Stimulated activated CD4-positive, alpha-beta T cell treated with anti-CD3 and anti-CD28 coated beads, Interleukin-2, amount 100 ng/mL, for 24 hours (primary cell): ENCODE results near the gene PLXDC2.
"Not testable (repeated sequence)": the region's sequence is repeated elsewhere in the genome, so short reads cannot be mapped to it uniquely, and the experiment has no call there.

Experiments
- DNase-seq, 2 donors: peaks; one replicate each; pipeline ENCODE4 v3.0.0-alpha.2; 2020

The PLXDC2 gene

DNA sequence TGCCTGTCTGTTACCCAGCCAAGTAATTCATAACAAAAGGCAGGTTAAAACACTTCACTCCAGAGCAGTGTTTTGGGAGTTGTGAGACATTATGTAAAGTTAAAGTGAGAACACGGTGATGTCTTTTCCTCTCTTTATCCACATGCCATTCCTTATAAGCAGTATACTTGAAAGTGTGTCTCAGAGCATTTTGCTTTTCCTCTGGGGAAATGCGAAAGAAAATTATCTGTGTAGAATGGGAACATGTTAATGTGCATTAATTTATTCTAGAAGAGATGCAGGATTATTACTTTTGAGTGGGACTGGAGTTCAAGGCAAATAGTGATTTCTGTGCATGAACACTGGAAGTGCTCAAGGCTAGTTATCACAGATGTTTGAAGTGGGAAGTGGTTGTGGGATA is 170.4 kb downstream of the PLXDC2 start:
- DNase-seq, result no peak

DNA sequence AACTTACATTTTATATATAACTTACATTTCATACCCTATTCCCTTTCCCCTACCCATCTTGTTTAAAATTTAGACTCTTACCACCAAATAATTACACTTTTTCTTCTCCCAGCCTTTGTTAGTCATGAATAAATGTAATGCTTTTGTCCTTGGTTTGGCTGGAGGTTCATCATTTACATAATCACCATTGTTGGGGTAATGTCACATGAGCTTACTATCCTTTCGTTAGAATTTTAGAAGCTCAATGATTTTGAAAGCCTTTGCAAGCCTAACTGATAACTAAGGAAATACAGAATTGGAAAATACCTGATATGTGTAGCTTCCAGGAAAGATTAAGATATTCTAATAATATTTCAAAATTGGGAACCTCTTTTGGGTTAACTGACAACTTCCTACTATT is 171.7 kb downstream of the PLXDC2 start:
- no peak for DNase-seq

DNA sequence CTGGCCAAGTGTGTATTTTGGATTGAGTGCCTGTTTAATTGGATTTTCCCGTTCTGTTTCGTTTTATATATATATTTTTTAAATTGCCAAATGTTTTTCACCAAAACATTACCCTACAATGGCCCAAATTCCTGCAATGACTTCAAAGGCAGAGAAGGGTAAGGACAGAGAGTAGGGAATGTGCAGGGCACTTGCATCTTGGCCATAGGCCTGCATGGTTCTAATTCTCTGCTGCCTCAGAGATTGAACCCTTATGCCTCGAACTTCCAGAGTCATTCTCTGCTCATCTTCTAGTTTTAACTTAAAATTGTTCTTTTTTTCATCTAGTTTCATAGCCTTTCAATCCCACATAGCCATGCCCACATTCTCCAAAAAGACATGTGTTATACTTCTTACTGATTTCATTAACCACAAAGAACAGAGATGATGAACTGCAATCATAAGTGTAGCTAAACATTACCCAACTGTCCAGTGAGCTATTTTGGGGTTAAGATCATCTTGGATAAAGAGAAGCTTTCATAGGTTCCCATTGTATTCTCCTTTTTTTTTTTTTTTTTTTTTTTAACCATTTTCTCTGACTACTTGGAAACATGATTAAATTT is 177.6 kb downstream of the PLXDC2 start:
- DNase-seq, result no peak

DNA sequence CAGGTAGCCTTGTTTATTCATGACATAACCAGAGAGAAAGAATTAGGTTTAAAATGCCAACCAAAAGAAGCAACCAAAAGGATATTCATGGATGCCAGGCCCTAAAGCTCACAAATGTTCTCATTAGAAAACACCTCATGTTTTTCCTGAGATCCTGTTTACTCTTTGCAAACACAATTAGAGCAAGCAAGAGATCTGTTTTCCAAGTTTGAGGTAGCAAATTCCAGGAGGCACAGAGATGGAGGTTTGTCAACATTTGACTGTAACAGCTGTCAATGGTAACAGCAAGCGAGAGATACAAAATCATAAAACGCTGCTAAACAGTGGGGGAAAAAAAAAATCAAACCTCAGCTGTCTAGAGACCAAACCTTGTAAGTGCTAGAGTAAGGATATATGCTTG is 182.2 kb downstream of the PLXDC2 start:
- no peak for DNase-seq

DNA sequence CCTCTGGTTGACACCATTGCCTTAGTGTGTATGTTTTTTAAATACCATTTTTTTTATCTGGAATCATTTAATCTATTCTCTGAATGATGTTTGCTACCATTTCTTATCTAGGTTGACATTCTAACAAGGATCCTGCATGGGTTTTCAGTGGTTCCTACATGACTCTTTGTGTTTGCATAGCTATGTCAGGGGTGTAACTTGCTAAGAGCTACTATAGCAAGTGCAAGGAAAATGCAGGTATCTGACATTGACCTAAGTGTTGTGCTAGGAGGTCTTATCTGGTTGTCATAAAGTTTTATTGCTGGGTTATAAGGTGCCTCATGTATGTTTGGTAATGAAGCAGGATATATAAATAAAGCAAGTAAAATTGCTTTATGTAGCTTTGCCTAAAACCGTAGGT is 183.2 kb downstream of the PLXDC2 start:
- DNase-seq, result no peak

DNA sequence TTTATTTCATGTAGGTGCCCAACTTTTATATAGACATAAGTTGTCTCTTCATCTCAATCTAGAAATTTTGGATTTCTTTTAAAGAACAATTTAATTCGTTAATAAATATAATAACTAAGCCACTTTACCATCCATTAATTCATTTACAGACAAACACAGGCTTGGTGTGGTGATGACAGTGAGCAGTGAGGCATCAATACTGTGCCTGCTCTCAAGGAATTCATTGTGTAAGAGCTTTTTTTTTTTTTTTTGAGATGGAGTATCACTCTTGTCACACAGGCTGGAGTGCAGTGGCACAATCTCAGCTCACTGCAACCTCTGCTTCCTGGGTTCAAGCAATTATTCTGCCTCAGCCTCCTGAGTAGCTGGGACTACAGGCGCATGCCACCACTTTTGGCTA is 185.8 kb downstream of the PLXDC2 start:
- not testable (repeated sequence) for DNase-seq

DNA sequence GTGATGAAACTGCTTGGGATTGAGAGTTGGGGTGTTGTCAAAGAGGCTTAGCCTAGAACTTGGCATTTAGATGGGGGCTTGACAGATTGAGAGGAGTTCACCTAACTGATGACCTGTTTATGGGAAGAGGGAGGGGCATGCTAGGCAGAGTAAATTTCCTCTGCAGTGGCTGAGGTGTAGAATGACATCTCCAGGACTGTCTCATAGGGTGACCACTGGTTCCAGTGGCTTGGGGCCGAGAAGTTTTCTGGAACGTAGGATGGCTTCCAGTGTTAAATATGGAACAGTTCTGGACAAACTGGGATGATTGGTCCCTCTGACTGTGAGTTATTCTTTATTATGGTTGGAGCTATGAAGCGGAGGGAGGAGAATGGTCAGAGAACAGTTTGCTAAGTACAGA is 186.4 kb downstream of the PLXDC2 start:
- no peak for DNase-seq

DNA sequence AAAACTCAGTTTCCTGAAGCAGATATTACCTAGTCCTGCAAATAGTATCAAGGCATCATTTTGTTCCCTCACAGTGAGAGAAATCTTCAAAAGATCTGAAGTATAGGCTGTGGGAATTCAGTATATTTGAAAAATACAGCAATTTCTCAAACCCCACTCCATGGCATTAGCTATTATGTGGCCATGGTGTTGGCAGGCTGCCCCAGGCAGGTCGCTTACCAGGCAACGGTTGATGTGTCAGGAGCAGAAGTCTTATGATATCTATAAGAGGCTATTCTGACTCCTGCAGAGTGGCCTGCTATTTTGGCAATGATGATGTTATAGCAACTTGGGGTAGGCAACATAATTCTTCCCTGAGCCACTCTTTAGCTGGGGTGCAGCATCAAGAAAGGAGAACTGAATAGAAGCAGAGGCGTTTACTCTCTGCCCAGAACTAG is 187.9 kb downstream of the PLXDC2 start:
- no peak for DNase-seq

DNA sequence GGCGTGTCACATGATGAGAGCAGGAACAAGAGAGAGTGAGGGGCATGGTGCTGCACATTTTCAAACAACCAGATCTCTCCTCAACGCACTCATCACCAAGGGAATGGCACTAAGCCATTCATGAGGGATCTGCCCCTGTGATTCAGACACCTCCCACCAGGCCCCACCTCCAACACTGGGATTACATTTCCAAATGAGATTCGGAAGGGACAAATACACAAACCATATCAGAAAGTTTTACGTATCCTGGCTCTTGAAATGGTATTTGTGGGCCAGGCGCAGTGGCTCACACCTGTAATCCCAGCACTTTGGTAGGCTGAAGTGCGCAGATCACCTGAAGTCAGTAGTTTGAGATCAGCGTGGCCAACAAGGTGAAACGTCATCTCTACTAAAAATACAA is 189.4 kb downstream of the PLXDC2 start:
- no peak for DNase-seq

DNA sequence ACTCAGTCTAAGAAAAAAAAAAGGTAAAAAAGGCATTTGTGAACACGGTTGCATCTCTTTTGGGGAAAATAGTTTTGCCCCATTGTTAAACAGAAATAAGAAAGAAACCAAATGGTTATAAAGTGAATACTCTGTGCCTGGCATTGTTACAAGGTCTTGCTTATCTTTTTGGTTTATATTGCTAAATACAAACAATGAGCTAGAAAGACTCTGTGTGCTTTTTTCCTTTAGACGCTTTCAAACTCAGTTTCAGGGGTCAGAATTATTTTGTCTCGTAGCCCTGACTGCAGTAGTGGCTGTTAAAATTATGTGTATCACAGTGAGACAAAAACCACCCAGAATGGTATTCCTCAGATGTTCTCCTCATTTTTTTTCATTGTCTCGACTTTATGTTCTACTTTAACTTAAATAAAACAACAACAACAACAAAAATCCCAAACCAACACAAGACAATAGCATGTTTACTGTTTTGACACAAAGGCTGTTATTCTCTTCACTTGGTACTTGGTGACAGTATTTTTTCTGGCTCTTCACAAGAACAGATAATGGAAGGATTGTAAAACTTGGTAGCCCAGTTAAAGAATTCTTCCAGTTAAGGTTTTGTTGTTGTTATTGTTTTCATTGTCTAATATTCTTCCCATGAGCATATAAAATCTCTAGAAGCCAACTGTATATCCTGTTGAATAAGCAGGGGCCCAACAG is 190.1 kb downstream of the PLXDC2 start:
- DNase-seq, result no peak

DNA sequence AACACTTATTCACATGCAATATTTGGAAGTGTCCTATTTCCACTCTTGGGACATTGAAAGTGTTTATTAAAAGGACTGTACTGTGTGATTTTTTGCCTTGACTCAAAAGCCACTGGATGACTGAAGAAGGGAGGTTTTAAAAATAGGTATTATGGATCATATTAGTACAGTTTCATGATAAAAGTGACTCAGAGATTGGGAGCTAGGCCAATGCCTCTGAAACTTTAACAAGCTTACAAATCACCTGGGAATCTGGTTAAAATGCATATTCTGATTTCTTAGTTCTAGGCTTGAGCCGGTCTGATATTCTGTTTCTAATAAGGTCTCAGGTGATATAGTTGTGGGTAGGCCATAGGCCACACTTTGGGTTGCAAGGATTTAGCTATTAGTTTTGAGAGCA is 191.2 kb downstream of the PLXDC2 start:
- no peak for DNase-seq

DNA sequence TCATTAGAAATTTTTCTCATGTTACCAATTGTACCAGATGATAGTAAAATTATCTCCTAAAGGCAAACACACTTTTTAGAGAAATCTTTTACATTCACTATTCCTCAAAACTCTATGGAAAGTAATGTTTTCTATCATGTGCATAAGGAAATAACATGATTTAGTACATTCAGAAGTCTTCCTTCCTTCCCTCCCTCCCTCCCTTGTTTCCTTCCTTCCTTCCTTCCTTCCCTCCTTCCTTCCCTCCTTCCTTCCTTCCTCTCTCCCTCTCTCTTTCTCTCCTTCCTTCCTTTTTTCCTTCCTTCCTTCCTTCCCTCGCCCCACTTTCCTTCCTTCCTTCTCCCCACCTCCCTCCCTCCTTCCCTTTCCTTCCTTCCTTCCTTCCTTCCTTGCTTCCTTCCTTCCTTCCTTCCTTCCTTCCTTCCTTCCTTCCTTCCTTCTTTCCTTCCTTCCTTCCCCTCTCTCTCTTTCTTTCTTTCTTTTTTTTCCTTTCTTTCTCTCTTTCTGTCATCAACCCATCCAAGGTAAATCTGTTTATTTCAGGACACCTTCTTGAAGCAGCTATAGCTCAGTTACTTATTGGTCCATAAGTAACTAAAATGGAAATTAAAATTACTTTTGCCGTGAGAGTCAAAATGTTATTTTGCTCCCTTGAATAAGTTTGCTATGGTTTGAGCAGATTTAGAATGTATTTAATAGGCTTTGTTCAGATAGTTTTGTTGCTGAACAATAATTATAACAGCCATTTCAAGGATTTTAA is 197.9 kb downstream of the PLXDC2 start:
- no peak for DNase-seq

DNA sequence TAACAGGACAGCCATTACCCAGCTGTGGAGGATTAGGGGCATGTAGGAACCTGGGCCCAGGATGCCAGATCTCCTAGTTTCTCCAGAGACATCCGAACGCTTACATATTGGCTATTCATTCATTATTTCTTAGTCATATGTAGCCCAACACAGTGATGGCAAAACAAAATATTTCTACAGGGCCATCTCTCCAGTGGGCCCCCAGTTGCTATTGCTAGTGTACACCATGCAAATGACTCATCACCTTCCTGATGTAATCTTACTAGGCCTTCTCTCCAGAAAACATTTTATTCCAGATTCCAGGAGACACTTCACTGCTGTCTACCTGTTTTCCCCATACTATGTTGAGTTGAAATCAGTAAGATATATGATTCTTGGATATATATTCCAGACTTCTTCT is 201.7 kb downstream of the PLXDC2 start:
- no peak for DNase-seq

DNA sequence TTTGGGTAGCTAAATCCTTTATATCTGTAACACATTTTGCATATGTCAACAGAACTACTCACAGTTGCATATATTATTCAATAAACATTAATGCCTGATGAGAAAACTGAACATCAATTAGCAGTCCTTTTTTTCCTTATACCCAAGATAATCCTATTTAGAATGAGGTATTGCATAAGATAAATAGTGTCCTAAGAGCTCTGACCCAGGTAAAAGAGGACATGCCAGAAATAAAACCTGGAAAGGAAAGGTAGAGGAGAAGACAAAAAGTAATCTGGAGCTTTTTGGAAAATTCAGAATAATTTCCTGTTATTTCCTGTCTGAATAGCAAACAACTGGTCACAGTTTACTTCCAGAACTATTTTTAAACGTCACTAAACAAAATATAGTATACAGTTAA is 204.4 kb downstream of the PLXDC2 start:
- no peak for DNase-seq

DNA sequence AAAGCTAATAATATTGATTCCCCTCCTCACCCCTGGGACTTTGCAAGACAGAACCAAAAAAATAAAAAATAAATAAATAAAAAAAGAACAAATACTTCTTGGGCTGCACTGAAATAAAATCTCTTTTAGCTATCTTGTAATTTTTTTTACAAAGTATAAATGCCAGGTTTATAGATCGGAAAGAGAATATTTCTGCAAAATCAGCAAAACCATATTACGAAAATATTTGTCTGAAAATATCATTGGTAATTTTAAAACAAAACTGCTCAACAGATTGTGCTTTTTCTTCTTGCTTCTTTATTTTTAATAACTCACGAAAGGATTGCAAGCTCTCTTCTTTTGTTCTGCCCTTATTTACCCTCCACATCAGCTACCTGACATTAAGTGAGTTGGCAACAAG is 213.3 kb downstream of the PLXDC2 start:
- DNase-seq, result no peak

DNA sequence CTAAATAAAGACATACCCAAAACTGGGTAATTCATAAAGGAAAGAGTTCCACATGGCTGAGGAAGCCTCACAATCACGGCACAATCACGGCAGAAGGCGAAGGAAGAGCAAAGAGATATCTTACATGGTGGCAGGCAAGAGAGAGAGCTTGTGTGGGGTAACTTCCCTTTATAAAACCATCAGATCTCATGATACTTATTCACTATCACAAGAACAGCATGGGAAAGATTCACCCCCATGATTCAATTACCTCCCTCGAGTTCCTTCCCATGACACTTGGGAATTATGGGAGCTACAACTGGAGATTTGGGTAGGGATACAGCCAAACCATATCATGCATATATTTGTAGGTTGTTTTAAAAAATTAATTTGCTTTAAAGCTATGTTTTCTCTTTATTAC is 217.2 kb downstream of the PLXDC2 start:
- no peak for DNase-seq

DNA sequence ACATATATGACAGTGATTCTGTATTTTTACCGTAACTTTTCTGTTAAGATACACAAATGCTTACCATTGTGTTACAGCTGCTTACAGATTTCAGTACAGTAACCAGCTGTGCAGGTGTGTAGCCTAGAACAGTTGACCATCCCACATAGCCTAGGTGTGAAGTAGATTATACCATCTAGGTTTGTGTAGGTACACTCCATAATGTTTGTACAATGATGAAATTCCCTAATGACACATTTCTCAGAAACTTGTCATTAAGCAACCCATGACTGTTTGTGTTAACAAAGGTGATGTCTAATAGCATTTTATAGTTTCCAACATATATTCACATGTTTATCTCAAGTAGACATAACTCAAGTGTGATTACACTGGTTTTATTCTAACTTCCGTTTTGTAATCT is 218.5 kb downstream of the PLXDC2 start:
- DNase-seq, result no peak

DNA sequence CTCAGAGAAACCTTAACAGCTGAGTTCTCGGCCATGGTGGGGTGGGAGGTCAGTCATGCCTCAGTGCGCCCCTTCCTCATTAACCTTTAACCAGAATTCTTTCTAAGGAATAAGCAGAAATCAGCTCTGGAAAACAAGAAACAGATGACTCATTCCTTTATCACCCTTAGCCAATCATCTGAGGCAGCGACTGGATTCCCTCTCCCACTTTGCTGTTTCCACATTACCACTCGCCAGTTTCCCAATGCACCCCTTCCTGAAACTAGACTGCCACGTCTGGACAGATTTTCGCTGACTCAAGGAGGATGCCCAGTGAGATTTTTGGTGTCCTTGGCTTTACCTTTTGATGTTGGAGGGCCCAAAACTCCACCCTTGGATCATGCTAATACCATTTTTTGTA is 223.8 kb downstream of the PLXDC2 start:
- DNase-seq, result no peak

DNA sequence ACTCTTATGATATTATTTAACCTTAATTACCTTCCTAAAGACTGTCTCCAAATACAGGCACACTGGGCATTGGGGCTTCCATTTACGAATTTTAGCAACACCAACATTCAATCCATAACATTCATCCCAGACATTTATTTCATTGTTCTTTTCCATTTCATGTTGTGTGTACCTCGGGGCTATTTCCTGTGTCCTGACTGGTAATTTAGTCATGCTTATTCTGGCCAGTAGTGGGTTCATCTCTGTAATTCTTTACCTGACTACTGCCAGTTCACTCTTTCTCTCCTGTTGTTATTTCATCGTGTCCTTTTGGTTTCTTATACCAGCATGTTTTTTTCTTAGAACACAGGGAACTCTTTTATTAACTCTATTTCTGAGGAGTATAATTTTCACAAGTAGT is 225.7 kb downstream of the PLXDC2 start:
- DNase-seq, result no peak

DNA sequence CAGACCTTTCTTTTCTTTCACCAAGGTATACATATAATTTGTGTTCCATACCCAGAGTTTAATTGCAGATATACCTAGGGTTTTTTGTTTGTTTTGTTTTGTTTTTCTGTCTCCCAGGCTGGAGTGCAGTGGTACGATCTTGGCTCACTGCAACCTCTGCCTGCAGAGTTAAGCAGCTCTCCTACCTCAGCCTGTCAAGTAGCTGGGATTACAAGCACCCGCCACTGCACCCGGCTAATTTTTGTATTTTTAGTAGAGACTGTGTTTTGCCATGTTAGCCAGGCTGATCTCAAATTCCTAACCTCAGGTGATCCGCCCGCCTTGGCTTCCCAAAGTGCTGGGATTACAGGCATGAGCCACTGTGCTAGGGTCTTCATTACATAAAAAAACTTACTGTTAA is 228.9 kb downstream of the PLXDC2 start:
- DNase-seq, result not testable (repeated sequence)

DNA sequence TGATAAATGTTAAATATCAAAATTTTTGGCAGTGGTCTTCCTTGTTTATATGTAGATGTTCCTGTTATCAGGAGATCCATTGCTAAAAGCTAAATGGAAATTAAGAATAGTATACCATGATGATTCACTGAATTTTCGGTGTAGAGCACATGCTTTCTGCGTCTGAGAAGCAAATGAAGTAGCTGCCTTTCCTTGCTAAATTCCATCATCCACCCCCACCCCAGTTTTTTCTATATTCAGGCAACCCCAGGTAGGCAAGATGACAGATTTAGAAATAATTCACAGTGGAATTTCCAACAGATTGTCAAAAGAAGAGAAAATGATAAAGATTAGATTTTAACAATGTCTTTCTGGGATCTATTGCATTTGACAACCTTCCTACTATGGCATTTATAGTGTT is 231.9 kb downstream of the PLXDC2 start:
- no peak for DNase-seq

DNA sequence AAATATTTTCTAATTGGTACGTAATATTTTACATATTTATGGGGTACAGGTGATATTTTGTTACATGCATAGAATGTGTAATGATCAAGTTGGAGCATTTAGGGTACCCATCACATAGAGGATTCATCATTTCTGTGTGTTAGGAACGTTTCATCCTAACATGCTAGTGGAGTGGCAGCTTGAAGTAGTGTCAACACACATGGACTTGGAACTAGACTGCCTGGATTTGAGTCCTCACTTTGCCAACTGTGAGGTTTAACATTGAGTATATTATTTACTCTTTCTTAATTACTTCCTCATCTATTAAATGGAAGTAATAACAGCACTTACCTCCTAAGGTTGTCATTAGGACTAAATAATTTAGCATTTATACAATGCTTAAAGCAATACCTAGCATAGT is 241.9 kb downstream of the PLXDC2 start:
- DNase-seq, result no peak

DNA sequence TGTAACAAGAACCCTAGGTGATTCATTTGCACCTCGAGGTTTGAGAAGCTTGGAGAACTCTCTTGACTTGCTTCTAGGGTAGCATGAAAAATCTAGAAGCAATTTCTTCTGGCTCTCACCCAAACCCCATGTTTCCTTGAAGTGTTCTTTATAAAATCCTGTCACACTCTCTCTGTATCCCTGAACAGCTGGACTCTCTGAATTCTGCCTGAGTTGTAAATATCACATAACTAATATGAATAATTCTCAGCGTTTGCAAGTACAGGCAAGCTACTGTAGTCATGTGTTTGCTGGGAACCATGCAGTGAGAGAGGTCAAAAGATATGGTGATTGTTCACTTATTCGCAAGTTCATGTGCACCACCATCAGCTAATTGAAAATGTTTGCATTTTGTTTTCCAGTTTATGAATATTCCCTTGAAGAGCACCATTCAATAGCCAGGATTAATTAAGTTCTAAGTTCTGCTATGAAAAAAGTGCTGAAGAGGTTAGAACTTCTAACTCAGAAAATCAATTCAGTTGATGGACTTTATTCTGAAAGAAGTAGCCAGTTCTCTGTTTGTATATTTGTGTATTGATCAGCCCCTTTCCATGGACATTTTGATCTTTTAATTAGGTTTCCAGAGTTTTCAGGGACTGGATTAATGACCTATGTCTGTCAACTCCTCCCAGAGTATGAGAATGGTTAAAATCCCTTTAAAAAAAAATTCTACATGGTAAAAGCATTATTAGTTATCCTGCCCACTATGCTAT is 243.0 kb downstream of the PLXDC2 start:
- DNase-seq, result no peak

DNA sequence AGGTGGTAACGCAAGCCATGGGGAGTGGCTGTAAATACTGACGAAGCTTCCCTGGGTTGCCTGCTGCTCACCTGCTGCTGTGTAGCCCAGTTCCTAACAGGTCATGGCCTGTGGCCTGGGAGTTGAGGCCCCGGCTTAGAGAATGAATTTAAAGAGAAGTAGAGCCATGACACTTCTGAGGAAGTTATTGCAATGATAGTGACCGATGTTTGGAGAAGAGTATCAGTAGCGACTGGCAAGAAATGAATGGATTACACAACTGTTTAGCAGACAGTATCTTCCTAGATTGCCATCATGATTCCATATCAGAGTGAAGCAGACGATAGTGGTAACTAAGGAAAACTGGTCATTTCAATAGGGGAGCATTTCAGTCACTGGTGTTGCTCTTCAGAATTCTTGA is 249.6 kb downstream of the PLXDC2 start:
- no peak for DNase-seq
